ENCODE measurements around the gene PCID2.

DNA sequence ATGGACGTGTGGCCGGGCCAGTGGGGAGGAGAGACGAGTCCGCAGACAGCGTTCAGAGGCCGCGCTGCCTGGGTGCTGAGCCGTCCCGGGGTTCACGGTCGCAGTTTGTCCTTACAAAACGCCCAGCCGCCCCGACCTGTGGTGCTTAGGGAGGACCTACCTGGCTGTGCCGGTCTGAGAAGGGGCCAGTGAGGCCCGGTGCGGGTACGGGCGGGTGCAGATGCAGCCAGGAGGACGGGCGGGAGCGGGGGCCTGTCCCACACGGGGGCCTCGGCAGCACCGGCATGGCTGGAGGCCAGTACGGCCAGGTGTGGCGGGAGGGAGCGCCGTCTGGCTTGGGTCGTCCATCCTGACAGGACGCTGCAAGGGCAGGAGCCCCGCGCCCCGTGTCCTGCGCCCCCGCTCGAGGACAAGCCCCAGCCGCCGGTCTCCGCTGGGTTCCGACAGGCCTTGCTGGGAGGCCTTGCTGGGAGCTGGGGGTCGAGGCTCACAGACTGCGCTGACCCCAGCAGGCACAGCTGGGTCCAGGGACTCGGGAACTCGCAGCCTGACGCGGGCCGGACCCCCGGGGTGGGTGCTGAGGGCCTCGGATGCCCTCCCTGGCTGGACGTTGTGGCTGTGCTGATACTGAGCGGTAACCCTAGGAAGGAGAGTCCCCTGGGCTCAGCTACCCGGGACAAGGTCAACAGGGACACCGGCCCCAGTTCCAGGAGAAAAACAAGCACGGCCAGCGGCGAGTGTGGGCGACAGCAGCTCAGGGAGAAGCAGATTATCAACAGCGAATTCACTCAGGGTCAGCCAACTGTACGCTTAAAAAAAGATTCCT is 55.3 kb downstream of the PCID2 start:
- no peak for TF ChIP-seq POLR2A (IDR thresholded peaks at IDR 0.05)
- TF ChIP-seq, protein P1, sequence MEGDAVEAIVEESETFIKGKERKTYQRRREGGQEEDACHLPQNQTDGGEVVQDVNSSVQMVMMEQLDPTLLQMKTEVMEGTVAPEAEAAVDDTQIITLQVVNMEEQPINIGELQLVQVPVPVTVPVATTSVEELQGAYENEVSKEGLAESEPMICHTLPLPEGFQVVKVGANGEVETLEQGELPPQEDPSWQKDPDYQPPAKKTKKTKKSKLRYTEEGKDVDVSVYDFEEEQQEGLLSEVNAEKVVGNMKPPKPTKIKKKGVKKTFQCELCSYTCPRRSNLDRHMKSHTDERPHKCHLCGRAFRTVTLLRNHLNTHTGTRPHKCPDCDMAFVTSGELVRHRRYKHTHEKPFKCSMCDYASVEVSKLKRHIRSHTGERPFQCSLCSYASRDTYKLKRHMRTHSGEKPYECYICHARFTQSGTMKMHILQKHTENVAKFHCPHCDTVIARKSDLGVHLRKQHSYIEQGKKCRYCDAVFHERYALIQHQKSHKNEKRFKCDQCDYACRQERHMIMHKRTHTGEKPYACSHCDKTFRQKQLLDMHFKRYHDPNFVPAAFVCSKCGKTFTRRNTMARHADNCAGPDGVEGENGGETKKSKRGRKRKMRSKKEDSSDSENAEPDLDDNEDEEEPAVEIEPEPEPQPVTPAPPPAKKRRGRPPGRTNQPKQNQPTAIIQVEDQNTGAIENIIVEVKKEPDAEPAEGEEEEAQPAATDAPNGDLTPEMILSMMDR (IDR thresholded peaks at IDR 0.05), result no peak

All from heart left ventricle (tissue), 13 donors.